C4-2B (cell line): ENCODE data around the gene NKD1.

Experiments used
- ZFX ChIP-seq: fragments of 450-650 bp; IDR thresholded peaks from 2 replicates; pipeline ENCODE4 v1.6.1; 2017
- TF ChIP-seq, protein P1 (sequence below): fragments of 450-650 bp; conservative IDR thresholded peaks from 2 replicates; pipeline ENCODE4 v1.5.1; 2017; ENCODE audit warnings: mild to moderate bottlenecking

- TF ChIP-seq, protein P1, sequence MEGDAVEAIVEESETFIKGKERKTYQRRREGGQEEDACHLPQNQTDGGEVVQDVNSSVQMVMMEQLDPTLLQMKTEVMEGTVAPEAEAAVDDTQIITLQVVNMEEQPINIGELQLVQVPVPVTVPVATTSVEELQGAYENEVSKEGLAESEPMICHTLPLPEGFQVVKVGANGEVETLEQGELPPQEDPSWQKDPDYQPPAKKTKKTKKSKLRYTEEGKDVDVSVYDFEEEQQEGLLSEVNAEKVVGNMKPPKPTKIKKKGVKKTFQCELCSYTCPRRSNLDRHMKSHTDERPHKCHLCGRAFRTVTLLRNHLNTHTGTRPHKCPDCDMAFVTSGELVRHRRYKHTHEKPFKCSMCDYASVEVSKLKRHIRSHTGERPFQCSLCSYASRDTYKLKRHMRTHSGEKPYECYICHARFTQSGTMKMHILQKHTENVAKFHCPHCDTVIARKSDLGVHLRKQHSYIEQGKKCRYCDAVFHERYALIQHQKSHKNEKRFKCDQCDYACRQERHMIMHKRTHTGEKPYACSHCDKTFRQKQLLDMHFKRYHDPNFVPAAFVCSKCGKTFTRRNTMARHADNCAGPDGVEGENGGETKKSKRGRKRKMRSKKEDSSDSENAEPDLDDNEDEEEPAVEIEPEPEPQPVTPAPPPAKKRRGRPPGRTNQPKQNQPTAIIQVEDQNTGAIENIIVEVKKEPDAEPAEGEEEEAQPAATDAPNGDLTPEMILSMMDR = no peak
- no peak for TF ChIP-seq ZFX
Observed at GRCh38 chr16:50550866-50551641, 2.9 kb downstream of the NKD1 start.
